Stimulated activated naive CD8-positive, alpha-beta T cell treated with anti-CD3 and anti-CD28 coated beads, Interleukin-15, Interleukin-2, amounts not matched to agents 100 ng/mL and 50 ng/mL, for 24 hours (primary cell): ENCODE measurements around the gene PARD3B.

Source experiments
- H3K27ac Mint-ChIP-seq: one replicate; pipeline ENCODE4 v1.8.0; 2021; ENCODE audit warnings: mild to moderate bottlenecking, mixed read lengths
- H3K27me3 Mint-ChIP-seq: one replicate; pipeline ENCODE4 v1.8.0; 2021; ENCODE audit warnings: mixed read lengths
- H3K36me3 Mint-ChIP-seq: one replicate; pipeline ENCODE4 v1.8.0; 2021; ENCODE audit warnings: low read depth, mixed read lengths
- H3K4me1 Mint-ChIP-seq: one replicate; pipeline ENCODE4 v1.8.0; 2021; ENCODE audit warnings: low read depth, mixed read lengths
- H3K4me3 Mint-ChIP-seq: one replicate; pipeline ENCODE4 v1.8.0; 2021; ENCODE audit warnings: mild to moderate bottlenecking, mixed read lengths
- H3K9me3 Mint-ChIP-seq: one replicate; pipeline ENCODE4 v1.8.0; 2021; ENCODE audit warnings: mixed read lengths

Gene PARD3B

GRCh38 chr2:205041472-205042130 is 496.3 kb downstream of the PARD3B start:
- no peak overlapping the region for H3K4me3 Mint-ChIP-seq
- H3K27ac Mint-ChIP-seq: no peak overlapping the region
- H3K9me3 Mint-ChIP-seq: peaks cover 4% of the 10 kb centered on the region
- H3K4me1 Mint-ChIP-seq: no peaks in the 10 kb centered on the region
- H3K36me3 Mint-ChIP-seq: no peaks in the 10 kb centered on the region
- no peaks in the 10 kb centered on the region for H3K27me3 Mint-ChIP-seq

GRCh38 chr2:205043285-205043684 is 498.0 kb downstream of the PARD3B start:
- Mint-ChIP-seq H3K4me3 (no peak overlapping the region), H3K9me3 (peaks cover 10% of the 10 kb centered on the region), H3K27me3 (no peaks in the 10 kb centered on the region), H3K27ac (no peak overlapping the region), H3K36me3 (no peaks in the 10 kb centered on the region), H3K4me1 (no peaks in the 10 kb centered on the region)

- no peaks in the 10 kb centered on the region for H3K27me3 Mint-ChIP-seq
- H3K36me3 Mint-ChIP-seq: peaks cover 4% of the 10 kb centered on the region
- H3K9me3 Mint-ChIP-seq: peaks cover 20% of the 10 kb centered on the region
- no peak overlapping the region for H3K27ac Mint-ChIP-seq
- H3K4me1 Mint-ChIP-seq: no peaks in the 10 kb centered on the region
- H3K4me3 Mint-ChIP-seq: no peak overlapping the region
Observed at GRCh38 chr2:205045706-205046105, 500.4 kb downstream of the PARD3B start.

- Mint-ChIP-seq H3K36me3 (peaks cover 4% of the 10 kb centered on the region), H3K27ac (no peak overlapping the region), H3K27me3 (no peaks in the 10 kb centered on the region), H3K4me1 (no peaks in the 10 kb centered on the region), H3K4me3 (no peak overlapping the region), H3K9me3 (peaks cover 20% of the 10 kb centered on the region)
Observed at GRCh38 chr2:205047273-205047839, 502.1 kb downstream of the PARD3B start.

GRCh38 chr2:205051417-205051816 is 506.1 kb downstream of the PARD3B start:
- H3K27ac Mint-ChIP-seq: no peak overlapping the region
- H3K4me3 Mint-ChIP-seq: no peak overlapping the region
- no peaks in the 10 kb centered on the region for H3K27me3 Mint-ChIP-seq
- peaks cover 3% of the 10 kb centered on the region for H3K4me1 Mint-ChIP-seq
- H3K36me3 Mint-ChIP-seq: peaks cover 4% of the 10 kb centered on the region
- H3K9me3 Mint-ChIP-seq: peaks cover 17% of the 10 kb centered on the region

- peaks cover 3% of the 10 kb centered on the region for H3K4me1 Mint-ChIP-seq
- no peak overlapping the region for H3K27ac Mint-ChIP-seq
- no peaks in the 10 kb centered on the region for H3K27me3 Mint-ChIP-seq
- peaks cover 4% of the 10 kb centered on the region for H3K36me3 Mint-ChIP-seq
- peaks cover 15% of the 10 kb centered on the region for H3K9me3 Mint-ChIP-seq
- H3K4me3 Mint-ChIP-seq: no peak overlapping the region
Observed at GRCh38 chr2:205052781-205053180, 507.5 kb downstream of the PARD3B start.

- Mint-ChIP-seq H3K9me3 (peaks cover 13% of the 10 kb centered on the region), H3K27ac (no peak overlapping the region), H3K4me1 (peaks cover 3% of the 10 kb centered on the region), H3K36me3 (peaks cover 2% of the 10 kb centered on the region), H3K27me3 (no peaks in the 10 kb centered on the region), H3K4me3 (no peak overlapping the region)
Observed at GRCh38 chr2:205053827-205054410, 508.6 kb downstream of the PARD3B start.

- no peaks in the 10 kb centered on the region for H3K27me3 Mint-ChIP-seq
- no peak overlapping the region for H3K27ac Mint-ChIP-seq
- H3K4me3 Mint-ChIP-seq: no peak overlapping the region
- H3K36me3 Mint-ChIP-seq: no peaks in the 10 kb centered on the region
- peaks cover 3% of the 10 kb centered on the region for H3K4me1 Mint-ChIP-seq
- peaks cover 13% of the 10 kb centered on the region for H3K9me3 Mint-ChIP-seq
Observed at GRCh38 chr2:205054789-205055188, 509.5 kb downstream of the PARD3B start.

GRCh38 chr2:205055251-205055650 is 510.0 kb downstream of the PARD3B start:
- no peak overlapping the region for H3K4me3 Mint-ChIP-seq
- no peaks in the 10 kb centered on the region for H3K27me3 Mint-ChIP-seq
- no peaks in the 10 kb centered on the region for H3K36me3 Mint-ChIP-seq
- no peak overlapping the region for H3K27ac Mint-ChIP-seq
- H3K4me1 Mint-ChIP-seq: peaks cover 3% of the 10 kb centered on the region
- H3K9me3 Mint-ChIP-seq: peaks cover 16% of the 10 kb centered on the region

GRCh38 chr2:205056151-205056561 is 510.9 kb downstream of the PARD3B start:
- no peak overlapping the region for H3K27ac Mint-ChIP-seq
- H3K4me3 Mint-ChIP-seq: no peak overlapping the region
- H3K9me3 Mint-ChIP-seq: peaks cover 17% of the 10 kb centered on the region
- H3K27me3 Mint-ChIP-seq: no peaks in the 10 kb centered on the region
- H3K36me3 Mint-ChIP-seq: no peaks in the 10 kb centered on the region
- H3K4me1 Mint-ChIP-seq: peaks cover 3% of the 10 kb centered on the region

- H3K4me3 Mint-ChIP-seq: no peak overlapping the region
- H3K27me3 Mint-ChIP-seq: no peaks in the 10 kb centered on the region
- peaks cover 3% of the 10 kb centered on the region for H3K4me1 Mint-ChIP-seq
- peaks cover 17% of the 10 kb centered on the region for H3K9me3 Mint-ChIP-seq
- no peaks in the 10 kb centered on the region for H3K36me3 Mint-ChIP-seq
- no peak overlapping the region for H3K27ac Mint-ChIP-seq
Observed at GRCh38 chr2:205058409-205058808, 513.1 kb downstream of the PARD3B start.

- H3K4me3 Mint-ChIP-seq: no peak overlapping the region
- H3K4me1 Mint-ChIP-seq: peaks cover 3% of the 10 kb centered on the region
- no peaks in the 10 kb centered on the region for H3K36me3 Mint-ChIP-seq
- no peaks in the 10 kb centered on the region for H3K27me3 Mint-ChIP-seq
- no peak overlapping the region for H3K27ac Mint-ChIP-seq
- H3K9me3 Mint-ChIP-seq: peaks cover 20% of the 10 kb centered on the region
Observed at GRCh38 chr2:205060269-205060668, 515.0 kb downstream of the PARD3B start.

- H3K27ac Mint-ChIP-seq: no peak overlapping the region
- H3K9me3 Mint-ChIP-seq: peaks cover 3% of the 10 kb centered on the region
- no peaks in the 10 kb centered on the region for H3K27me3 Mint-ChIP-seq
- H3K4me1 Mint-ChIP-seq: no peaks in the 10 kb centered on the region
- no peak overlapping the region for H3K4me3 Mint-ChIP-seq
- H3K36me3 Mint-ChIP-seq: no peaks in the 10 kb centered on the region
Observed at GRCh38 chr2:205066081-205066480, 520.8 kb downstream of the PARD3B start.

GRCh38 chr2:205069928-205070327 is 524.7 kb downstream of the PARD3B start:
- Mint-ChIP-seq H3K36me3 (no peaks in the 10 kb centered on the region), H3K4me3 (no peak overlapping the region)

GRCh38 chr2:205070889-205071288 is 525.6 kb downstream of the PARD3B start:
- Mint-ChIP-seq H3K9me3 (no peaks in the 10 kb centered on the region), H3K27me3 (no peaks in the 10 kb centered on the region), H3K4me1 (peaks cover under 1% of the 10 kb centered on the region), H3K4me3 (no peak overlapping the region), H3K27ac (no peak overlapping the region), H3K36me3 (no peaks in the 10 kb centered on the region)

More at GRCh38 chr2:205069928-205070327, 524.7 kb downstream of the PARD3B start:
- H3K4me1 Mint-ChIP-seq: no peaks in the 10 kb centered on the region
- H3K27me3 Mint-ChIP-seq: no peaks in the 10 kb centered on the region
- no peaks in the 10 kb centered on the region for H3K9me3 Mint-ChIP-seq
- H3K27ac Mint-ChIP-seq: no peak overlapping the region
